Muscle layer of duodenum (tissue), 2 donors: ENCODE measurements around the gene TSR3.
A peak's percentile ranks its signal among the peaks of the same experiment; 100 is the strongest.

Experiments used
- H3K27ac ChIP-seq: one replicate; pipeline ENCODE4 v1.7.0; 2013; ENCODE audit warnings: mild to moderate bottlenecking, low read length
- H3K27me3 ChIP-seq: one replicate; pipeline ENCODE4 v1.7.0; 2013; ENCODE audit warnings: low read depth, mild to moderate bottlenecking, control low read depth, low read length
- H3K36me3 ChIP-seq, 2 donors: one replicate each; pipeline ENCODE4 v1.7.0; 2013; ENCODE audit warnings: low read length in 2 of 2, control low read depth in 1 of 2, mild to moderate bottlenecking in 1 of 2; ENCODE audit not compliant: insufficient read depth in 2 of 2, control insufficient read depth in 1 of 2
- H3K4me1 ChIP-seq, 2 donors: one replicate each; pipeline ENCODE4 v1.7.0; 2013; ENCODE audit warnings: low read length in 2 of 2, mild to moderate bottlenecking in 2 of 2, control low read depth in 1 of 2, moderate library complexity in 1 of 2; ENCODE audit not compliant: insufficient read depth in 2 of 2, control insufficient read depth in 1 of 2
- H3K4me3 ChIP-seq, 2 donors: one replicate each; pipeline ENCODE4 v1.7.0; 2013; ENCODE audit warnings: low read length in 2 of 2, low read depth in 1 of 2, mild to moderate bottlenecking in 1 of 2
- H3K9me3 ChIP-seq, 2 donors: one replicate each; pipeline ENCODE4 v1.7.0; 2013; ENCODE audit warnings: low read length in 2 of 2, control low read depth in 1 of 2, mild to moderate bottlenecking in 1 of 2; ENCODE audit not compliant: control insufficient read depth in 1 of 2
- donor health status: healthy.

TSR3 gene

GRCh38 chr16:1342526-1343427 is 8.9 kb downstream of the TSR3 start:
- Histone ChIP-seq H3K27me3 (no peaks in the 10 kb centered on the region), H3K4me3 (peak overlapping the region; percentile 21 to 34), H3K36me3 (peaks cover 0 to 2% of the 10 kb centered on the region in 2 donors), H3K4me1 (peaks cover 3 to 7% of the 10 kb centered on the region in 2 donors), H3K9me3 (no peaks in the 10 kb centered on the region), H3K27ac (no peak overlapping the region)

DNA sequence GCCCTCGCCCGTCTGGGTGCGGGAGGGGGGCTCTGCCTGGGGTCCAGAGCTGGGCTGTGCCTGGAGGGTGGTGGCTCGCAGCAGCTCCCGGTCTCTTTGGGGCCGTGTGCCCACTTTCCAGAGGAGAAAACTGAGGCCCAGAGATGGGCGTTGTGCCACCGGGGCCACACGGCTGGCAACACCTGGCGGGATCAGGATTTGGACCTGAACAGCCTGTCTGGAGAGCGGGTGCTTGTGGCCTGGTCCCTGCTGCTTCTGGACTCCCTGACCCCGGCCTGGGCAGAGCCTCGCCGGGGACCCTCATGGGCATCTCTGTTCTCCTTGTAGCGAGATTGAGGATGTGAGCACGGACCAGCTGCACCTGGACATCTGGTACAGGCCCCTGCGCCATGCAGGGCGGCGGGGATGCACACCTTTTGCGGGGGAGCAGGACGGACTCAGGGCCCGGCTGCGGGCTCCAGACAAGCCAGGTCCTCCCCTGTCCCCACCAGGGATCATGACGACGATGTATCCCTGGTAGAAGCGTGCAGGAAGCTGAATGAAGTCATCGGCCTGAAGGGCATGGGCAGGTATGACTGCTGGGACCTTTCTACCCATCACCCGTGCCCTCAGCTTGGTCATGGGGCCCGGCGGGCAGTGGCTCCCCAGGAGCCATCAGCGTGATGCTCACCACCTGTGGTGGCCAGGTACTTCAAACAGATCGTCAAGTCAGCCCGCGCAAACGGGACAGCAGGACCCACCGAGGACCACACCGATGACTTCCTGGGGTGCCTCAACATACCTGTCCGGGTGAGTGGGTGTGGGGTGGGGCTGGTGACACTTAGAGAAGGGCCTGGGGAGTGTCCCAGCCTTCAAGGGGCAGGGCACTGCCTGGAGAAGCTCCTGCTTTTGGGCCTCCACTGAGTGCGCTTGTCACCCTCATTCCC is 9.9 kb downstream of the TSR3 start:
- no peak overlapping the region for H3K27ac ChIP-seq

GRCh38 chr16:1340730-1341494 is 10.8 kb downstream of the TSR3 start:
- H3K4me1 ChIP-seq = peaks cover 3 to 7% of the 10 kb centered on the region in 2 donors
- no peaks in the 10 kb centered on the region for H3K27me3 ChIP-seq
- H3K27ac ChIP-seq = no peak overlapping the region
- H3K4me3 ChIP-seq = no peak overlapping the region
- no peaks in the 10 kb centered on the region for H3K36me3 ChIP-seq
- H3K9me3 ChIP-seq = no peaks in the 10 kb centered on the region

More for the DNA sequence above, 9.9 kb downstream of the TSR3 start:
- no peak overlapping the region for H3K4me3 ChIP-seq
- peaks cover 3 to 7% of the 10 kb centered on the region in 2 donors for H3K4me1 ChIP-seq
- H3K27me3 ChIP-seq = no peaks in the 10 kb centered on the region
- H3K9me3 ChIP-seq = no peaks in the 10 kb centered on the region
- no peaks in the 10 kb centered on the region for H3K36me3 ChIP-seq

- Histone ChIP-seq H3K27me3 (peaks cover 12% of the 10 kb centered on the region), H3K4me3 (no peak overlapping the region), H3K36me3 (no peaks in the 10 kb centered on the region), H3K4me1 (peaks cover 3 to 10% of the 10 kb centered on the region in 2 donors), H3K9me3 (no peaks in the 10 kb centered on the region), H3K27ac (no peak overlapping the region)
Observed at GRCh38 chr16:1338855-1339675, 12.6 kb downstream of the TSR3 start.

- no peaks in the 10 kb centered on the region for H3K9me3 ChIP-seq
- H3K27me3 ChIP-seq = peaks cover 13% of the 10 kb centered on the region
- peaks cover 3 to 19% of the 10 kb centered on the region in 2 donors for H3K4me1 ChIP-seq
- no peaks in the 10 kb centered on the region for H3K36me3 ChIP-seq
- H3K27ac ChIP-seq = no peak overlapping the region
- H3K4me3 ChIP-seq = no peak overlapping the region
Observed at GRCh38 chr16:1338119-1338730, 13.5 kb downstream of the TSR3 start.

GRCh38 chr16:1337486-1337885 is 14.2 kb downstream of the TSR3 start:
- Histone ChIP-seq H3K27ac (no peak overlapping the region), H3K9me3 (no peaks in the 10 kb centered on the region), H3K4me3 (no peak overlapping the region), H3K4me1 (peaks cover 3 to 22% of the 10 kb centered on the region in 2 donors), H3K27me3 (peaks cover 20% of the 10 kb centered on the region), H3K36me3 (no peaks in the 10 kb centered on the region)

GRCh38 chr16:1336619-1337018 is 15.1 kb downstream of the TSR3 start:
- Histone ChIP-seq H3K36me3 (no peaks in the 10 kb centered on the region), H3K27me3 (peaks cover 28% of the 10 kb centered on the region), H3K27ac (no peak overlapping the region), H3K4me3 (no peak overlapping the region), H3K9me3 (no peaks in the 10 kb centered on the region), H3K4me1 (peaks cover 0 to 28% of the 10 kb centered on the region in 2 donors)

DNA sequence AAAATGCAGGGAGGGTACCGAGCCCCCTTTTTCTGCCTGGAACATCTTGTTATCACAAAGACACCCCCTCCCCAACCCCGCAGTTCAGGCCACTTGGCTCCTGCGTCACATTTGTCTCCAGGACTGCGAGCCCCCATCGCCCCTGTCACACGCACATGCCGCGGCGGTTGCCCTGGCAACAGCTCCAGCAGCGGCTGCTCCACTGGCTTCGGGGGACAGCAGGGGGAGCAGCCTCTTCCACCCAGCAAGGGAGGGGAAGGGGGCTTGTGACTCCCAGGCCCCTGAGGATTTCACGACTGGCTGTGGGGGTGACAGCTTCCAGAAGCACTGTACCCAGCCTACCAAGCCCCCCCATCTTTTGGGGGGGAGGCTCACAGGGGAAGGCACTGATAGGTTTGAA is 15.7 kb downstream of the TSR3 start:
- H3K27me3 ChIP-seq = peaks cover 33% of the 10 kb centered on the region
- H3K27ac ChIP-seq = no peak overlapping the region
- no peak overlapping the region for H3K4me3 ChIP-seq
- H3K9me3 ChIP-seq = no peaks in the 10 kb centered on the region
- H3K4me1 ChIP-seq = peaks cover 0 to 29% of the 10 kb centered on the region in 2 donors
- no peaks in the 10 kb centered on the region for H3K36me3 ChIP-seq

GRCh38 chr16:1335211-1335971 is 16.3 kb downstream of the TSR3 start:
- peaks cover 0 to 29% of the 10 kb centered on the region in 2 donors for H3K4me1 ChIP-seq
- H3K36me3 ChIP-seq = no peaks in the 10 kb centered on the region
- H3K9me3 ChIP-seq = no peaks in the 10 kb centered on the region
- H3K27me3 ChIP-seq = peaks cover 33% of the 10 kb centered on the region
- no peak overlapping the region for H3K27ac ChIP-seq
- H3K4me3 ChIP-seq = no peak overlapping the region
